OCI-LY7 (cell line): ENCODE measurements around the gene SYCP3.
"Not testable (repeated sequence)": the region's sequence is repeated elsewhere in the genome, so short reads cannot be mapped to it uniquely, and the experiment has no call there.

Source experiments
- CTCF ChIP-seq: fragments of 200-600 bp; sonication (generic); conservative IDR thresholded peaks from 2 replicates; pipeline ENCODE4 v1.5.1; 2014; ENCODE audit warnings: mild to moderate bottlenecking, antibody characterized with exemption, low read length, moderate library complexity, mixed read lengths
- EZH2phosphoT487 ChIP-seq: fragments of 200-600 bp; sonication (generic); IDR thresholded peaks from 2 replicates; pipeline ENCODE4 v1.6.1; 2018; ENCODE audit warnings: low read depth, borderline replicate concordance, mild to moderate bottlenecking, mixed run types, antibody characterized with exemption, low read length, moderate library complexity, mixed read lengths

- not testable (repeated sequence) for TF ChIP-seq CTCF, EZH2phosphoT487
These were observed 57.6 kb downstream of the SYCP3 start for GRCh38 chr12:101681627-101682026.
